GM12892 (cell line): ENCODE results near the gene RORB.

Experiments used
- POLR2A ChIP-seq: IDR thresholded peaks from 2 replicates; pipeline ENCODE4 v1.6.1; 2011; ENCODE audit warnings: low read depth, low read length, control low read depth
- TAF1 ChIP-seq: IDR thresholded peaks from 2 replicates; pipeline ENCODE4 v1.6.1; 2011; ENCODE audit warnings: low read depth, mild to moderate bottlenecking, control low read depth, low read length, borderline replicate concordance

DNA sequence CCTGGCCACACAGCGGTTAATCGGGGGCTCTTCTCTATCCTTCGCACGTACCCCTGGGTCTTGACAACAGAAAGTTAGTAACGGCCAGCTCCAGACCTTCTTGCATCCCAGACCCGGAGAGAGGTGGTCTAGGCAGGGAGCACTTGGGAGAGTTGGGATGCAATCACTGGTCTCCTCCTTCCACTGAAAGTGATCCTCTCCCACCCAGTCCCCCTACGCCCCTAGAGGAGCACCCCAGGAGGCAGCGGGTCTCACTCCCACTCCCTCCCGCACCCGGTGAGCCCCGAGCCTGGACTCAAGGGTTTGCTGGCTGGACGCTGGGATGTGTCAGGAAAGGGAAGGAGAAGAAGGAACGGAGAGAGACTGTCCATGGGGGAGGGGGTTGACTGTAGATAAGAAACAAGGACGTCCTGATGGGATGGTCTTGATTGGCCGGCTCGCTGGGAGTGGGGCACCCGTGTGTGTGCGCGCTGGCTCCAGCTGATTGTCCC is 2.0 kb downstream of the RORB start:
- TF ChIP-seq POLR2A, result no peak
- no peak for TF ChIP-seq TAF1
